IMR-90 (cell line): Measurements from ENCODE around the gene GGTA1. TPM values are rescaled to one million over a fixed set of nuclear protein-coding genes. Genes with fewer than 3 reads are reported as not detected.

Experiments
- ATAC-seq: fragments of 200-7000 bp; cut with Tn5 transposase; 2 replicates; pipeline ENCODE4 v1.9.1; 2020; ENCODE audit warnings: low read depth, mild to moderate bottlenecking, moderate library complexity
- BruUV-seq: library from RNA; stranded (reverse); fragments of 400-500 nt; replicated peaks from 2 replicates; lab custom pipeline; 2021; lab: Mats Ljungman, UMichigan
- CTCF ChIA-PET: fragments of 300-600 bp; formaldehyde crosslinking; extraction: SDS; loops from one replicate; lab custom pipeline; 2021; ENCODE audit warnings: antibody characterized with exemption; lab: Yijun Ruan, JAX
- POLR2A ChIA-PET: fragments of 300-600 bp; sonication (Branson Sonifier 250); formaldehyde crosslinking; loops from one replicate; lab custom pipeline; 2022; ENCODE audit warnings: antibody characterized with exemption; ENCODE audit not compliant: unreplicated experiment; lab: Charles Lee
- DNase-seq: peaks from one replicate; pipeline ENCODE4 v3.0.0; 2013
- H2AFZ ChIP-seq: replicated peaks from 2 replicates; pipeline ENCODE3; 2013; ENCODE audit warnings: low read length, mild to moderate bottlenecking; ENCODE audit not compliant: poor library complexity
- H2AK5ac ChIP-seq: 2 replicates; pipeline ENCODE4 v1.6.1; 2013; ENCODE audit warnings: low read depth, low read length, inconsistent platforms
- H2AK9ac ChIP-seq: replicated peaks from 2 replicates; pipeline ENCODE3; 2013; ENCODE audit warnings: mild to moderate bottlenecking, low read depth, low read length, moderate library complexity; ENCODE audit not compliant: poor library complexity
- H2BK120ac ChIP-seq: 2 replicates; pipeline ENCODE4 v1.6.1; 2013; ENCODE audit warnings: low read depth, low read length, inconsistent platforms
- H2BK15ac ChIP-seq: 3 replicates; pipeline ENCODE4 v1.6.1; 2013; ENCODE audit warnings: low read depth, low read length, inconsistent platforms
- H2BK20ac ChIP-seq: 2 replicates; pipeline ENCODE4 v1.6.1; 2013; ENCODE audit warnings: low read depth, mild to moderate bottlenecking, inconsistent platforms, low read length, moderate library complexity
- H2BK5ac ChIP-seq: 2 replicates; pipeline ENCODE4 v1.6.1; 2013; ENCODE audit warnings: mild to moderate bottlenecking, low read depth, low read length, inconsistent platforms; ENCODE audit not compliant: poor library complexity, severe bottlenecking
- H3K14ac ChIP-seq: replicated peaks from 2 replicates; pipeline ENCODE4 v1.6.1; 2013; ENCODE audit warnings: low read depth, low read length, inconsistent platforms
- H3K18ac ChIP-seq: 2 replicates; pipeline ENCODE4 v1.6.1; 2013; ENCODE audit warnings: low read depth, low read length, control low read depth
- H3K23ac ChIP-seq: 2 replicates; pipeline ENCODE4 v1.6.1; 2013; ENCODE audit warnings: low read depth, low read length, inconsistent platforms
- H3K27ac ChIP-seq: 2 replicates; pipeline ENCODE4 v1.5.1; 2013; ENCODE audit warnings: mild to moderate bottlenecking, control low read depth, low read length; ENCODE audit not compliant: insufficient read depth
- H3K27me3 ChIP-seq: 2 replicates; pipeline ENCODE4 v1.6.1; 2013; ENCODE audit warnings: low read length; ENCODE audit not compliant: control insufficient read depth, insufficient read depth
- H3K36me3 ChIP-seq: 2 replicates; pipeline ENCODE4 v1.6.1; 2013; ENCODE audit warnings: low read length, mixed read lengths; ENCODE audit not compliant: control insufficient read depth, insufficient read depth
- H3K4ac ChIP-seq: 2 replicates; pipeline ENCODE4 v1.6.1; 2013; ENCODE audit warnings: low read depth, low read length, inconsistent platforms
- H3K4me1 ChIP-seq: 2 replicates; pipeline ENCODE4 v1.6.1; 2013; ENCODE audit warnings: low read length, mixed read lengths; ENCODE audit not compliant: control insufficient read depth, insufficient read depth
- H3K4me2 ChIP-seq: 2 replicates; pipeline ENCODE4 v1.6.1; 2013; ENCODE audit warnings: low read depth, mild to moderate bottlenecking, control low read depth, low read length, moderate library complexity
- H3K4me3 ChIP-seq: 2 replicates; pipeline ENCODE4 v1.5.1; 2013; ENCODE audit warnings: low read depth, mild to moderate bottlenecking, control low read depth, low read length, moderate library complexity; ENCODE audit not compliant: insufficient read depth
- H3K56ac ChIP-seq: 2 replicates; pipeline ENCODE4 v1.6.1; 2013; ENCODE audit warnings: low read length, inconsistent platforms; ENCODE audit not compliant: insufficient read depth; ENCODE audit errors: extremely low read depth
- H3K79me1 ChIP-seq, 2 experiments: 2 replicates each; pipeline ENCODE4 v1.6.1; 2013; ENCODE audit warnings: low read length in 2 of 2, inconsistent platforms in 1 of 2, low read depth in 1 of 2
- H3K9ac ChIP-seq: 2 replicates; pipeline ENCODE4 v1.6.1; 2013; ENCODE audit warnings: low read depth, low read length, control low read depth
- H3K9me1 ChIP-seq: 2 replicates; pipeline ENCODE4 v1.6.1; 2013; ENCODE audit warnings: low read length, inconsistent platforms; ENCODE audit not compliant: insufficient read depth
- H3K9me3 ChIP-seq: 2 replicates; pipeline ENCODE4 v1.6.1; 2013; ENCODE audit warnings: low read length; ENCODE audit not compliant: control insufficient read depth, insufficient read depth
- H4K20me1 ChIP-seq: 2 replicates; pipeline ENCODE4 v1.6.1; 2013; ENCODE audit warnings: low read length, inconsistent platforms; ENCODE audit not compliant: insufficient read depth
- H4K5ac ChIP-seq: 2 replicates; pipeline ENCODE4 v1.6.1; 2013; ENCODE audit warnings: mild to moderate bottlenecking, low read depth, low read length, control low read depth
- H4K8ac ChIP-seq, 2 experiments: 2 replicates each; pipeline ENCODE4 v1.6.1; 2013; ENCODE audit warnings: low read depth in 2 of 2, low read length in 2 of 2, control low read depth in 1 of 2, inconsistent platforms in 1 of 2
- H4K91ac ChIP-seq: 2 replicates; pipeline ENCODE4 v1.6.1; 2013; ENCODE audit warnings: low read depth, low read length, inconsistent platforms; ENCODE audit not compliant: insufficient read depth
- POLR2A ChIP-seq: IDR thresholded peaks from 2 replicates; pipeline ENCODE4 v1.6.1; 2012; ENCODE audit warnings: mild to moderate bottlenecking, low read depth, low read length
- USF2 ChIP-seq: fragments of 150-350 bp; IDR thresholded peaks from 2 replicates; pipeline ENCODE4 v1.6.1; 2017; ENCODE audit warnings: mild to moderate bottlenecking, antibody characterized with exemption, low read length, low read depth
- WGBS, 2 experiments: methylation state at CpG; one replicate each; pipeline versions ENCODE4 v1.1.5 to v1.1.7; 2013; ENCODE audit warnings: missing lambda C conversion rate in 2 of 2; ENCODE audit not compliant: insufficient read length in 1 of 2; ENCODE audit errors: extremely low coverage in 2 of 2; 5-methylcytosine and 5-hydroxymethylcytosine counted together
- dilution Hi-C: fragments of 300-500 bp; cut with HindIII; formaldehyde crosslinking; loops from one replicate; pipeline ENCODE4 v1.14.3; 2018; ENCODE audit warnings: low sequenced_read_pairs; ENCODE audit not compliant: unreplicated experiment
- in situ Hi-C: fragments of 300-500 bp; cut with MboI; formaldehyde crosslinking; loops from 3 replicates; pipeline ENCODE4 v1.14.3; 2019; ENCODE audit warnings: low sequenced_read_pairs, inconsistent platforms, mixed read lengths
- intact Hi-C: fragments of 100-400 bp; cut with micrococcal nuclease; formaldehyde crosslinking; loops from 2 replicates; pipeline ENCODE4 v1.10.0; 2022
- polyA plus RNA-seq, 3 experiments: library from polyadenylated mRNA; depleted of rRNA; stranded (reverse); fragments of >200 nt; gene quantifications; 2 replicates each; pipeline ENCODE4 v1.2.3, GENCODE V29; 2012; ENCODE audit warnings: low replicate concordance in 1 of 3
- total RNA-seq: library from RNA; depleted of rRNA; stranded (reverse); fragments of >200 nt; gene quantifications from 2 replicates; pipeline ENCODE4 v1.2.3, GENCODE V29; 2012

GGTA1 gene
- total and polyA plus RNA-seq, 2 of the 4 experiments (the other 2 are of a cell fraction): not detected

- H4K5ac ChIP-seq: no peak overlapping the region
- H3K4me1 ChIP-seq: peaks cover 2% of the 10 kb centered on the region; the same call in 1 of the 2 replicates
- no peak overlapping the region for H2BK120ac ChIP-seq
- H2AK9ac ChIP-seq: no peak overlapping the region
- DNase-seq (peak; percentile 76), ATAC-seq (peak; percentile 54)
- intact Hi-C loops (no loop called here), in situ Hi-C loops (loop anchor here (10.0 kb wide), 1 partner anchor 63 kb away; no protein-coding TSS in a partner anchor), dilution Hi-C loops (no loop called here)
- H3K27ac ChIP-seq: no peak overlapping the region
- no peak overlapping the region for H3K9ac ChIP-seq
- TF ChIP-seq USF2: peak; percentile 80
- TF ChIP-seq POLR2A: no peak
- H3K23ac ChIP-seq: no peak overlapping the region
- no peak overlapping the region for H3K4me3 ChIP-seq
- H4K20me1 ChIP-seq: no peaks in the 10 kb centered on the region; the same call in 1 of the 2 replicates
- H3K18ac ChIP-seq: no peak overlapping the region; the same call in 1 of the 2 replicates
- H2BK5ac ChIP-seq: no peak overlapping the region
- no peaks in the 10 kb centered on the region for H3K9me1 ChIP-seq
- peaks cover 57% of the 10 kb centered on the region for H3K27me3 ChIP-seq
- no peak overlapping the region for H4K91ac ChIP-seq
- no peak overlapping the region for H2BK20ac ChIP-seq
- H3K36me3 ChIP-seq: no peaks in the 10 kb centered on the region
- no peak overlapping the region for H2AFZ ChIP-seq
- H3K4ac ChIP-seq: no peak overlapping the region
- no peak overlapping the region for H2BK15ac ChIP-seq
- H3K4me2 ChIP-seq: no peak overlapping the region
- POLR2A ChIA-PET: no interaction called here
- H3K79me1 ChIP-seq: no peaks in the 10 kb centered on the region
- no TSS peak for BruUV-seq
- no peaks in the 10 kb centered on the region for H3K9me3 ChIP-seq
- 87% methylated on average over 3 of the region's 6 CpGs; no CpG with 5 or more reads in 1 of the 2 experiments for WGBS, 2 experiments
- H3K14ac ChIP-seq: no peak overlapping the region
- CTCF ChIA-PET: no interaction called here
- H4K8ac ChIP-seq: no peak overlapping the region
- H2AK5ac ChIP-seq: no peak overlapping the region
- H3K56ac ChIP-seq: no peak overlapping the region
Measured at GRCh38 chr9:121447321-121447834, 52.3 kb downstream of the GGTA1 start.
